A673 (cell line): ENCODE data around the gene STMP1.

Experiments
- EZH2 ChIP-seq: fragments of 200-600 bp; sonication (generic); IDR thresholded peaks from 2 replicates; pipeline ENCODE4 v1.6.1; 2017; ENCODE audit warnings: borderline replicate concordance, low read depth, mild to moderate bottlenecking, mixed read lengths, antibody characterized with exemption, low read length; ENCODE audit not compliant: poor library complexity, severe bottlenecking
- TF ChIP-seq, protein P1 (sequence below): fragments of 300-800, 200-600 bp; sonication (generic); conservative IDR thresholded peaks from 2 replicates; pipeline ENCODE4 v1.5.1; 2017; ENCODE audit warnings: low read depth, mild to moderate bottlenecking, antibody characterized with exemption, low read length, moderate library complexity, mixed read lengths

DNA sequence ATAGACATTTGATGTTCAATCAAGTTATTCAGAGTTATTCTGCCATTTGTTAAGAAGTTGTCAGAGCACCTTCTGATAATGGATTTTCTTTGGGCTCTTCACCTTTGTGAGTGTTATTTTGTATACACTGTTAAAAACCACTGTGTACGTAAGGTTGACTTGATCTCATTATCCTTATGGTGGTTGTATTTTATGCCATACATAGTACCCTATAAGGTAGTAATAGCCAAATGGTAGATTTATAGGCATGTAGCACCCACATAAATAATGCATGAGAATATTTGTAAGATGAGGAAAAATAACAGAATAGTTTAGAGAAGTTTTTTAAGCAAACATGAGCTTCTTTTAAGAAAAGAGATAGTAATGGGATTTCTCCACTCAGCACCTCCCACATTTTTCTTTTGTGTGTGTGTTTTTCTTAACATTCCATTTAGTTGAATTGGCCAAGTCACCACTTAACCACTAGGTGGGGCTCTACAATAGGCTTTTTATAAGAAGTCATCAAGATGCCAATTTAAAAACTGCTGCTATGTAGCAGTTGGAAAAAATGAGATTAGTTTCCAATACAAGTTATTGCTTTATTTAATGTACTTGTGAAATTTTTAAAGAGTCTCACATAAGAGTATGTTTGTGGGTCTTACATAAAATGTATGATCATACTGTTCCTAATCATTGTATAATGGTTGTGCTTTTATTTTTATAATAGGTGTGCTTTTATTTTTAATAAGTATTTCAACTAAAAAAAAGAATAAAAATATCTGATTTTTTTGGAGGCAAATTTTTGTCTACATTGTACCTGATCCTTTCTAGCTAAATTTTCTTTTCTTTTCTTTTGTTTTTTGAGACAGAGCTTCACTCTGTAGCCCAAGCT, 41.1 kb upstream of the STMP1 start:
- TF ChIP-seq, protein P1, sequence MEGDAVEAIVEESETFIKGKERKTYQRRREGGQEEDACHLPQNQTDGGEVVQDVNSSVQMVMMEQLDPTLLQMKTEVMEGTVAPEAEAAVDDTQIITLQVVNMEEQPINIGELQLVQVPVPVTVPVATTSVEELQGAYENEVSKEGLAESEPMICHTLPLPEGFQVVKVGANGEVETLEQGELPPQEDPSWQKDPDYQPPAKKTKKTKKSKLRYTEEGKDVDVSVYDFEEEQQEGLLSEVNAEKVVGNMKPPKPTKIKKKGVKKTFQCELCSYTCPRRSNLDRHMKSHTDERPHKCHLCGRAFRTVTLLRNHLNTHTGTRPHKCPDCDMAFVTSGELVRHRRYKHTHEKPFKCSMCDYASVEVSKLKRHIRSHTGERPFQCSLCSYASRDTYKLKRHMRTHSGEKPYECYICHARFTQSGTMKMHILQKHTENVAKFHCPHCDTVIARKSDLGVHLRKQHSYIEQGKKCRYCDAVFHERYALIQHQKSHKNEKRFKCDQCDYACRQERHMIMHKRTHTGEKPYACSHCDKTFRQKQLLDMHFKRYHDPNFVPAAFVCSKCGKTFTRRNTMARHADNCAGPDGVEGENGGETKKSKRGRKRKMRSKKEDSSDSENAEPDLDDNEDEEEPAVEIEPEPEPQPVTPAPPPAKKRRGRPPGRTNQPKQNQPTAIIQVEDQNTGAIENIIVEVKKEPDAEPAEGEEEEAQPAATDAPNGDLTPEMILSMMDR: peak; percentile 96
- no peak for TF ChIP-seq EZH2
